Measurements from ENCODE around the gene TBCK.

GRCh38 chr4:106263594-106264330, 52.2 kb downstream of the TBCK start:
- TF ChIP-seq EZH2 (IDR thresholded peaks at IDR 0.05) (no peak), POLR2AphosphoS5 (IDR thresholded peaks at IDR 0.05; ENCODE audit: borderline replicate concordance, low read depth, low read length) (no peak)

Measured in SK-N-MC (cell line).